ENCODE results near the gene MTERF4.

The MTERF4 gene

DNA sequence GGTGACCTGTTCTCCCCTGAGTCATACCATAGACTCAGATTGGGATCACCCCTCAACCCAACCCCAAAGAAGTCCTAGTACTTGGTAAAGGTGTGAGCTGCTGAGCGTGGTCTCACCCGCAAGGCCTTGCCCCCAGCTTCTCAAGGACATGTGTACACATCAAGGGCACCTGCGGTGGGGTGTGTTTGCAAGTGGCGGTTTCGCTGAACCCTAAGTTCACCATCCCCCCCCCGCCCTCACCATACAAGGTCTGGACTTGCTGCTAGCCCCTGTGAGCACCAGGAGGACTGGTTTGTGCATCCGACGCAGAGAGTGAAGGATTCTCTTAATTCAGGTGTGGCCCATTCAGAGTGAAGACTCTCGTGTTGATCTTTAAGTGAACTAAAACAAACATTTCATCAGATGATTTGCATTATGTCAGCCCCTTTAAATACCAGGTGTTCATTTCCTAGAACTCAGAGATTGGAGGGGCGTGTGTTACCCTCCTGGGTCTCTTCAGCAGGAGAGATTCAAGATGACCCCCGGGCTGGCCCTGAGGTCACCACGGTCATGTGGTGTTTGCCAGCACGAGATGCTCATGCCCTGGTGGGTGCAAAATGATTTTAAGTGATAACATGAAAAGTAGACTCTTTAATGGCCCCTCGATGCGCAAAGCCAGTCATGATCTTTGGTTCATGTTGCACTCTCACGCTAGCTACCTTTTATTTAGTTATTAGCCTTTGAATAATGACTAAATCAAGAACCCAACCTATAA is 27.8 kb downstream of the MTERF4 start:
- H3K79me2 ChIP-seq (ENCODE audit: low read length): no peaks in the 10 kb centered on the region
- no peak overlapping the region for H3K9ac ChIP-seq (ENCODE audit: low read length)
- TF ChIP-seq EZH2 (optimal IDR thresholded peaks at IDR 0.05; ENCODE audit: low read depth, low read length) (no peak), EZH2phosphoT487 (IDR thresholded peaks at IDR 0.05; ENCODE audit: low read length) (no peak)
- TF ChIP-seq, protein P1, sequence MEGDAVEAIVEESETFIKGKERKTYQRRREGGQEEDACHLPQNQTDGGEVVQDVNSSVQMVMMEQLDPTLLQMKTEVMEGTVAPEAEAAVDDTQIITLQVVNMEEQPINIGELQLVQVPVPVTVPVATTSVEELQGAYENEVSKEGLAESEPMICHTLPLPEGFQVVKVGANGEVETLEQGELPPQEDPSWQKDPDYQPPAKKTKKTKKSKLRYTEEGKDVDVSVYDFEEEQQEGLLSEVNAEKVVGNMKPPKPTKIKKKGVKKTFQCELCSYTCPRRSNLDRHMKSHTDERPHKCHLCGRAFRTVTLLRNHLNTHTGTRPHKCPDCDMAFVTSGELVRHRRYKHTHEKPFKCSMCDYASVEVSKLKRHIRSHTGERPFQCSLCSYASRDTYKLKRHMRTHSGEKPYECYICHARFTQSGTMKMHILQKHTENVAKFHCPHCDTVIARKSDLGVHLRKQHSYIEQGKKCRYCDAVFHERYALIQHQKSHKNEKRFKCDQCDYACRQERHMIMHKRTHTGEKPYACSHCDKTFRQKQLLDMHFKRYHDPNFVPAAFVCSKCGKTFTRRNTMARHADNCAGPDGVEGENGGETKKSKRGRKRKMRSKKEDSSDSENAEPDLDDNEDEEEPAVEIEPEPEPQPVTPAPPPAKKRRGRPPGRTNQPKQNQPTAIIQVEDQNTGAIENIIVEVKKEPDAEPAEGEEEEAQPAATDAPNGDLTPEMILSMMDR (IDR thresholded peaks at IDR 0.05; ENCODE audit: low read length): no peak
- no peak overlapping the region for H2AFZ ChIP-seq (ENCODE audit: low read length)
- H3K4me3 ChIP-seq (ENCODE audit: low read length): no peak overlapping the region
- no peaks in the 10 kb centered on the region for H3K36me3 ChIP-seq (replicated peaks; ENCODE audit: insufficient read depth, low read length)
- H3F3A ChIP-seq (ENCODE audit: insufficient read depth, low read length): no peaks in the 10 kb centered on the region
- H3K4me2 ChIP-seq (ENCODE audit: low read depth, low read length): no peak overlapping the region
- no peak for DNase-seq
- H3K9me3 ChIP-seq (replicated peaks; ENCODE audit: insufficient read depth, low read length): no peaks in the 10 kb centered on the region
- no peaks in the 10 kb centered on the region for H3K9me2 ChIP-seq (replicated peaks; ENCODE audit: insufficient read depth, low read length)
- H3K27ac ChIP-seq (ENCODE audit: low read length): no peak overlapping the region
- no peaks in the 10 kb centered on the region for H4K20me1 ChIP-seq (ENCODE audit: insufficient read depth, low read length)
- no peaks in the 10 kb centered on the region for H3K4me1 ChIP-seq (ENCODE audit: low read length)
- H3K27me3 ChIP-seq (replicated peaks; ENCODE audit: insufficient read depth, low read length): no peaks in the 10 kb centered on the region

DNA sequence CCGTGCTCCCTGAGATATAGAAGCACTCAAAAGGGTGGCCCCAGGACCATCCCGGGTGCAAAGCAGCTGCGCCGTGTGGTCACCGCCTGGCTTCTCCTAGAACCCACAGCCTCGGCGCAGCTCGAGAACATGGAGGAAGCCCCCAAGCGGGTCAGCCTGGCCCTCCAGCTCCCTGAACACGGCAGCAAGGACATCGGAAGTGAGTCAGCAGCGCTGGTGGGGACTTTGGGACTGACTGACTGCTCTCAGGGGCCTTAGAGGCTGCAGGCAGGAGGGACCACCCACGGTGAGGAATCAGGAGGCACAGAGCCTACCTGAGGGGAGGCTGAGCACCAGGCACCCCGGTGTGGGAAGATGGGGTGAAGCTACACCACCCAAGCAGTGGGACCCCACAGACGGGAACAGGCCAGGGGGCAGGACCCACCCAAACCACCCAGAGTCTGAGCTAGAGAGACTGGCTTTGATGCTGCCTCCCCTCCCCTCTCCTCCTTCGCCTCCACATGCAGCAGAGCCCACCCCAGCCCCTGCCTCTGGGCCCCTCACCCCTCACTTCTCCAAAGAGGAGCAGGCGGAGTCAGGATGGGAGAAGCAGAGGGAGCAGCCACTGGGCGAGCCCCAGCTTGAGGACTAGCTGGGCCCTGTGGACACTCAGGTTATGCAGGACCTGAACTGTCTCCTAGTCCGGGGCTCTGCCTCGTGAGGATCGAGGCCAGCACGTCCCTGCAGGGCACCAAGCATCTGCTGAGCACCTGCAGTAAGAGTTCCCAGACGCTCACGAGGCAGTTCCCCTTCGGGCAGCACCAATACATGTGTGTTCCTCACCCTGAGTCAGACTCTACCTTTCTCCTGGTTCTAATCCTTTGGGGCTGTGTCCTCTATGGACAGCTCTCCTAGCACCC is 28.7 kb downstream of the MTERF4 start:
- H2AFZ ChIP-seq (ENCODE audit: low read length): no peak overlapping the region
- TF ChIP-seq, protein P1 (IDR thresholded peaks at IDR 0.05; ENCODE audit: low read length): no peak
- TF ChIP-seq EZH2phosphoT487 (IDR thresholded peaks at IDR 0.05; ENCODE audit: low read length) (no peak), EZH2 (optimal IDR thresholded peaks at IDR 0.05; ENCODE audit: low read depth, low read length) (no peak)
- H3F3A ChIP-seq (ENCODE audit: insufficient read depth, low read length): no peaks in the 10 kb centered on the region
- H3K9ac ChIP-seq (ENCODE audit: low read length): no peak overlapping the region
- H3K79me2 ChIP-seq (ENCODE audit: low read length): no peaks in the 10 kb centered on the region
- H3K27me3 ChIP-seq (replicated peaks; ENCODE audit: insufficient read depth, low read length): no peaks in the 10 kb centered on the region
- no peaks in the 10 kb centered on the region for H3K36me3 ChIP-seq (replicated peaks; ENCODE audit: insufficient read depth, low read length)
- DNase-seq: no peak
- no peaks in the 10 kb centered on the region for H3K4me1 ChIP-seq (ENCODE audit: low read length)
- H3K4me3 ChIP-seq (ENCODE audit: low read length): no peak overlapping the region
- no peak overlapping the region for H3K27ac ChIP-seq (ENCODE audit: low read length)
- H3K9me2 ChIP-seq (replicated peaks; ENCODE audit: insufficient read depth, low read length): no peaks in the 10 kb centered on the region
- no peaks in the 10 kb centered on the region for H4K20me1 ChIP-seq (ENCODE audit: insufficient read depth, low read length)
- H3K4me2 ChIP-seq (ENCODE audit: low read depth, low read length): no peak overlapping the region
- no peaks in the 10 kb centered on the region for H3K9me3 ChIP-seq (replicated peaks; ENCODE audit: insufficient read depth, low read length)

DNA sequence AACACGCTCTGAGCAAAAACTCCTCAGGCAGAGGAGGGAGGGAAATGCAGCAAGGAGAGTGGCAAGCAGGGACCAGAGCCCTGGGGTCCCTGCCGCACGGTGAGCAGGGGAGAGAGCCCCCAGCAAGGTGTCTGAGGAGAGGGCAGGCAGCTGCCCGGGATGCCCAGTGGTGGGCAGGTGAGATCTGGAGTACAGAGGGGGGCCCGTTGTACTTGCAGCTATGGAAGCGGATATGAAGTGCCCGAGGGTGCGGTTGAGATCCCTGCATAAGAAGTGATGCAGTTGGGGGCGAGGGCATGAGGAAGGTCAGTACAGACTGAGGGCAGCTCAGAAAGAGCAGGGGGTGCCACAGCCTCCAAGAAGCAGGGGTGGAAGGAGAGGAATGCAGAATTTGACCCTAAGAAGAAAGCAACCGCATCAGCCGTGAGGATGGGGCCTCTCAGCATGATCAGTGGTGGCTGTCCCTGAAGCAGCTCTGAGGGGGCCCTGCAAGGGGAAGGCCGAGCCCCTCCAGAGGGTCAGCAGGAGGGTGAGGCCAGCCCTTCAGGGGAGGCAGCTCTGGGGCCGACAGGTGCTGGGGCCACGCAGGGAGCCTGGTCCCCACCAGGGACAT is 29.4 kb downstream of the MTERF4 start:
- H3K4me2 ChIP-seq (ENCODE audit: low read depth, low read length): no peak overlapping the region
- DNase-seq: no peak
- H3K4me3 ChIP-seq (ENCODE audit: low read length): no peak overlapping the region
- no peaks in the 10 kb centered on the region for H3K9me3 ChIP-seq (replicated peaks; ENCODE audit: insufficient read depth, low read length)
- no peaks in the 10 kb centered on the region for H3F3A ChIP-seq (ENCODE audit: insufficient read depth, low read length)
- no peaks in the 10 kb centered on the region for H3K27me3 ChIP-seq (replicated peaks; ENCODE audit: insufficient read depth, low read length)
- no peaks in the 10 kb centered on the region for H3K4me1 ChIP-seq (ENCODE audit: low read length)
- H2AFZ ChIP-seq (ENCODE audit: low read length): no peak overlapping the region
- no peak overlapping the region for H3K9ac ChIP-seq (ENCODE audit: low read length)
- no peak overlapping the region for H3K27ac ChIP-seq (ENCODE audit: low read length)
- no peaks in the 10 kb centered on the region for H3K79me2 ChIP-seq (ENCODE audit: low read length)
- TF ChIP-seq EZH2 (optimal IDR thresholded peaks at IDR 0.05; ENCODE audit: low read depth, low read length): no peak
- TF ChIP-seq, protein P1 (IDR thresholded peaks at IDR 0.05; ENCODE audit: low read length): no peak
- no peak for TF ChIP-seq EZH2phosphoT487 (IDR thresholded peaks at IDR 0.05; ENCODE audit: low read length)
- H3K36me3 ChIP-seq (replicated peaks; ENCODE audit: insufficient read depth, low read length): no peaks in the 10 kb centered on the region
- no peaks in the 10 kb centered on the region for H3K9me2 ChIP-seq (replicated peaks; ENCODE audit: insufficient read depth, low read length)
- H4K20me1 ChIP-seq (ENCODE audit: insufficient read depth, low read length): no peaks in the 10 kb centered on the region

Data from MM.1S (cell line).